Measurements from ENCODE around the gene PEPD. TPM values are rescaled to one million over a fixed set of nuclear protein-coding genes. Genes with fewer than 3 reads are reported as not detected.
A peak's percentile ranks its signal among the peaks of the same experiment; 100 is the strongest.

Gene PEPD
- total and polyA plus RNA-seq, 4 donors = 37.3 to 211 (median 117) TPM

DNA sequence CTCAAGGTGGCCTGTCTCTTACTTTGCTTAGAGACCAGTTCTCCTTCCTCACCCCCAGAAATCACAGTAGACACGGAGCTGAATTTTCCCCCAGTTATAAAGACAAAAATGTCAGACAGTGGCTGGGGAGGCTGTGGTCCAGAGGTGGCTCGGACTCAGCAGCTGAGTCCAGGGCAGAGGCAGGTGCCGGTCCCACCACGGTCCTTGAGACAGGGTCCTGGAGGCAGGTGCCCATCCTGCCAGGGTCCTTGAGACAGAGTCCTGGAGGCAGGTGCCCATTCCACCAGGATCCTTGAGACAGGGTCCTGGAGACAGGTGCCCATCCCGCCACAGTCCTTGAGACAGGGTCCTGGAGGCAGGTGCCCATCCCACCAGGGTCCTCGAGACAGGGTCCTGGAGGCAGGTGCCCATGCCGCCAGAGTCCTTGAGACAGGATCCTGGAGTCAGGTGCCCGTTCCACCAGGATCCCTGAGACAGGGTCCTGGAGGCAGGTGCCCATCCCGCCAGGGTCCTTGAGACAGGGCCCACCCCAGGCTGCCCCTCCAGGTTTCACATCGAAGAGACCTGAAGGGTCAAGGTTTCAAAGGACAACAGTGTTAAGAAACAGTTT lies 23.1 kb downstream of the PEPD start:
- DNase-seq (ENCODE audit: low spot score) = no peak
- Histone ChIP-seq H3K9ac (ENCODE audit: low read depth in 1 of 2, low read length in 2 of 2) (no peak overlapping the region), H3K27ac (ENCODE audit: low read depth in 1 of 2, low read length in 2 of 2) (peak overlapping the region; percentile 79 to 80), H3K4me3 (ENCODE audit: low read depth in 1 of 3, low read length in 3 of 3) (no peak overlapping the region), H3K9me3 (ENCODE audit: control insufficient read depth in 4 of 4, low read length in 3 of 4) (no peaks in the 10 kb centered on the region), H3K4me1 (ENCODE audit: control insufficient read depth in 4 of 4, insufficient read depth in 4 of 4, low read length in 3 of 4) (peaks cover 12 to 44% (median 30%) of the 10 kb centered on the region in 4 donors), H3K36me3 (ENCODE audit: control insufficient read depth in 4 of 4, insufficient read depth in 3 of 4, low read depth in 1 of 4, low read length in 3 of 4) (peaks cover 6 to 27% (median 12%) of the 10 kb centered on the region in 4 donors), H3K27me3 (ENCODE audit: control insufficient read depth in 4 of 4, insufficient read depth in 4 of 4, low read length in 3 of 4) (no peaks in the 10 kb centered on the region)
- TF ChIP-seq, protein P1, sequence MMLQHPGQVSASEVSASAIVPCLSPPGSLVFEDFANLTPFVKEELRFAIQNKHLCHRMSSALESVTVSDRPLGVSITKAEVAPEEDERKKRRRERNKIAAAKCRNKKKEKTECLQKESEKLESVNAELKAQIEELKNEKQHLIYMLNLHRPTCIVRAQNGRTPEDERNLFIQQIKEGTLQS (IDR thresholded peaks at IDR 0.05) = no peak
- 90% methylated on average over 10 of the region's 10 CpGs for WGBS

DNA sequence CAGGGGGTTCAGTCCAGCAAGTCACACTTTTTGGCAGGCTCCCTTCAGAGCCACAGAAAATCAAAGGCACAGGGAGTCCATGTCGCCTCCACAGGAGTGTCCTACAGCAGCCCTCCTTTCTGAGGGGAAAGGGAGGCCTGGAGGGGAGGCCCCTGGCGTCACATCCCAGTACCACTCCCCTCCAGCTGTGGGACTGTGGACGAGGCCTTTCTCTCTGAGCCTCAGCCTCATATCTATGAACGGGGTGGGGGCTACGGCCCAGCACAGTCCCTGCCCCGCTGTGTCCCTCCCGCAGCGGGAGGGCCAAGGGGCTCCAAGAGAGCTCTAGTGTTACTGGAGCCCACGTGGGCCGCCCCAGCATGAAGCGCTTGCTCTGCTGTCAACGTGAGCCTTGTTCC lies 23.8 kb downstream of the PEPD start:
- H3K9me3 ChIP-seq (ENCODE audit: control insufficient read depth in 4 of 4, low read length in 3 of 4) = no peaks in the 10 kb centered on the region

DNA sequence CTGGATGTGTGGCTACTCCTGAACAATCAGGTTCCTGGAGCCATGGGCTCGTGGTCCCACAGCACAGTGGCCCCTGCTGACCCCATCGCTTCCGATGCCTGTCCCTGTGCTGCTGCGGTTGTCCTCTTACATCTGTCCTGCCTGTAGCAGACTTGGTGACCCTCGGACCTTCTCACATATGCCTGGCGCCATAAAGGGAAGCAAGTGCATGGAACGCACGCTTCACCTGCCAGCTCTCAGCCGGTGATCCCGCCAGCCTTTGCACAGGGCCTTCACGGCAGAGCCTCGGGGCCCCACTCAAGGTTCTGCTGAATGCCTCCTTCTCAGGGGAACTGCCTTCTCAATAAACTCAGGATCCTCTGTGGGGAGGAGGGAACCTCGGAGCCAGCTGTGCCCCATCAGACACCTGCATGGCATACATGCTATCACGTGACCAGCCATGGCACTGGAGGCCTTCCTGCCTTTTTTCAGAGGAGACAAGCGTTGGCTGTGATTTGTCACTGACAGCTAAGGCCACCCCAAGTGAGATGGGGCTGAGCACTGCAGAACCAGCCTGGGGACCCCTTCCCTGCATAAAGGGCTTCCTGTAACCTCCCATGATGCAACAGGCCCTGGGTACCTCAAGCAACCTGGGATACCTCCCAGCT lies 24.3 kb downstream of the PEPD start:
- H3K27me3 ChIP-seq (ENCODE audit: control insufficient read depth in 4 of 4, insufficient read depth in 4 of 4, low read length in 3 of 4) = no peaks in the 10 kb centered on the region
- peaks cover 6 to 27% (median 13%) of the 10 kb centered on the region in 4 donors for H3K36me3 ChIP-seq (ENCODE audit: control insufficient read depth in 4 of 4, insufficient read depth in 3 of 4, low read depth in 1 of 4, low read length in 3 of 4)
- no peak for DNase-seq (ENCODE audit: low spot score)
- H3K4me1 ChIP-seq (ENCODE audit: control insufficient read depth in 4 of 4, insufficient read depth in 4 of 4, low read length in 3 of 4) = peaks cover 7 to 37% (median 27%) of the 10 kb centered on the region in 4 donors
- no peak overlapping the region for H3K27ac ChIP-seq (ENCODE audit: low read depth in 1 of 2, low read length in 2 of 2)
- H3K9ac ChIP-seq (ENCODE audit: low read depth in 1 of 2, low read length in 2 of 2) = no peak overlapping the region
- no peak overlapping the region for H3K4me3 ChIP-seq (ENCODE audit: low read depth in 1 of 3, low read length in 3 of 3)
- 94% methylated on average over 15 of the region's 15 CpGs for WGBS
- no peaks in the 10 kb centered on the region for H3K9me3 ChIP-seq (ENCODE audit: control insufficient read depth in 4 of 4, low read length in 3 of 4)
- TF ChIP-seq GABPA (IDR thresholded peaks at IDR 0.05 in 1 of 2, conservative IDR thresholded peaks at IDR 0.05 in 1 of 2) = no peak
- TF ChIP-seq, protein P1 (IDR thresholded peaks at IDR 0.05) = no peak
- no peak for TF ChIP-seq NR2F2 (IDR thresholded peaks at IDR 0.05)
- no peak for TF ChIP-seq FOXA1 (IDR thresholded peaks at IDR 0.05)
- TF ChIP-seq, protein P2, sequence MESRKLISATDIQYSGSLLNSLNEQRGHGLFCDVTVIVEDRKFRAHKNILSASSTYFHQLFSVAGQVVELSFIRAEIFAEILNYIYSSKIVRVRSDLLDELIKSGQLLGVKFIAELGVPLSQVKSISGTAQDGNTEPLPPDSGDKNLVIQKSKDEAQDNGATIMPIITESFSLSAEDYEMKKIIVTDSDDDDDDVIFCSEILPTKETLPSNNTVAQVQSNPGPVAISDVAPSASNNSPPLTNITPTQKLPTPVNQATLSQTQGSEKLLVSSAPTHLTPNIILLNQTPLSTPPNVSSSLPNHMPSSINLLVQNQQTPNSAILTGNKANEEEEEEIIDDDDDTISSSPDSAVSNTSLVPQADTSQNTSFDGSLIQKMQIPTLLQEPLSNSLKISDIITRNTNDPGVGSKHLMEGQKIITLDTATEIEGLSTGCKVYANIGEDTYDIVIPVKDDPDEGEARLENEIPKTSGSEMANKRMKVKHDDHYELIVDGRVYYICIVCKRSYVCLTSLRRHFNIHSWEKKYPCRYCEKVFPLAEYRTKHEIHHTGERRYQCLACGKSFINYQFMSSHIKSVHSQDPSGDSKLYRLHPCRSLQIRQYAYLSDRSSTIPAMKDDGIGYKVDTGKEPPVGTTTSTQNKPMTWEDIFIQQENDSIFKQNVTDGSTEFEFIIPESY (IDR thresholded peaks at IDR 0.05) = no peak
- no peak for TF ChIP-seq FOXA2 (IDR thresholded peaks at IDR 0.05)
- TF ChIP-seq, protein P3, sequence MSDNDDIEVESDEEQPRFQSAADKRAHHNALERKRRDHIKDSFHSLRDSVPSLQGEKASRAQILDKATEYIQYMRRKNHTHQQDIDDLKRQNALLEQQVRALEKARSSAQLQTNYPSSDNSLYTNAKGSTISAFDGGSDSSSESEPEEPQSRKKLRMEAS (IDR thresholded peaks at IDR 0.05) = no peak
- no peak for TF ChIP-seq RXRA (IDR thresholded peaks at IDR 0.05)
- no peak for TF ChIP-seq HNF4A (conservative IDR thresholded peaks at IDR 0.05)
- TF ChIP-seq SP1 (IDR thresholded peaks at IDR 0.05) = no peak
- no peak for TF ChIP-seq HNF4G (IDR thresholded peaks at IDR 0.05)
- TF ChIP-seq, protein P4, sequence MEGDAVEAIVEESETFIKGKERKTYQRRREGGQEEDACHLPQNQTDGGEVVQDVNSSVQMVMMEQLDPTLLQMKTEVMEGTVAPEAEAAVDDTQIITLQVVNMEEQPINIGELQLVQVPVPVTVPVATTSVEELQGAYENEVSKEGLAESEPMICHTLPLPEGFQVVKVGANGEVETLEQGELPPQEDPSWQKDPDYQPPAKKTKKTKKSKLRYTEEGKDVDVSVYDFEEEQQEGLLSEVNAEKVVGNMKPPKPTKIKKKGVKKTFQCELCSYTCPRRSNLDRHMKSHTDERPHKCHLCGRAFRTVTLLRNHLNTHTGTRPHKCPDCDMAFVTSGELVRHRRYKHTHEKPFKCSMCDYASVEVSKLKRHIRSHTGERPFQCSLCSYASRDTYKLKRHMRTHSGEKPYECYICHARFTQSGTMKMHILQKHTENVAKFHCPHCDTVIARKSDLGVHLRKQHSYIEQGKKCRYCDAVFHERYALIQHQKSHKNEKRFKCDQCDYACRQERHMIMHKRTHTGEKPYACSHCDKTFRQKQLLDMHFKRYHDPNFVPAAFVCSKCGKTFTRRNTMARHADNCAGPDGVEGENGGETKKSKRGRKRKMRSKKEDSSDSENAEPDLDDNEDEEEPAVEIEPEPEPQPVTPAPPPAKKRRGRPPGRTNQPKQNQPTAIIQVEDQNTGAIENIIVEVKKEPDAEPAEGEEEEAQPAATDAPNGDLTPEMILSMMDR (IDR thresholded peaks at IDR 0.05; ENCODE audit: low read depth, low read length, missing input control) = no peak
- no peak for TF ChIP-seq RAD21 (IDR thresholded peaks at IDR 0.05)
- TF ChIP-seq EGR1 (IDR thresholded peaks at IDR 0.05; ENCODE audit: low read depth in 2 of 2) = no peak
- no peak for TF ChIP-seq JUND (IDR thresholded peaks at IDR 0.05)

More for the DNA sequence above, 23.8 kb downstream of the PEPD start:
- TF ChIP-seq, protein P3 (IDR thresholded peaks at IDR 0.05) = no peak
- TF ChIP-seq TAF1 (conservative IDR thresholded peaks at IDR 0.05) (no peak), JUND (IDR thresholded peaks at IDR 0.05) (no peak)
- TF ChIP-seq, protein P5, sequence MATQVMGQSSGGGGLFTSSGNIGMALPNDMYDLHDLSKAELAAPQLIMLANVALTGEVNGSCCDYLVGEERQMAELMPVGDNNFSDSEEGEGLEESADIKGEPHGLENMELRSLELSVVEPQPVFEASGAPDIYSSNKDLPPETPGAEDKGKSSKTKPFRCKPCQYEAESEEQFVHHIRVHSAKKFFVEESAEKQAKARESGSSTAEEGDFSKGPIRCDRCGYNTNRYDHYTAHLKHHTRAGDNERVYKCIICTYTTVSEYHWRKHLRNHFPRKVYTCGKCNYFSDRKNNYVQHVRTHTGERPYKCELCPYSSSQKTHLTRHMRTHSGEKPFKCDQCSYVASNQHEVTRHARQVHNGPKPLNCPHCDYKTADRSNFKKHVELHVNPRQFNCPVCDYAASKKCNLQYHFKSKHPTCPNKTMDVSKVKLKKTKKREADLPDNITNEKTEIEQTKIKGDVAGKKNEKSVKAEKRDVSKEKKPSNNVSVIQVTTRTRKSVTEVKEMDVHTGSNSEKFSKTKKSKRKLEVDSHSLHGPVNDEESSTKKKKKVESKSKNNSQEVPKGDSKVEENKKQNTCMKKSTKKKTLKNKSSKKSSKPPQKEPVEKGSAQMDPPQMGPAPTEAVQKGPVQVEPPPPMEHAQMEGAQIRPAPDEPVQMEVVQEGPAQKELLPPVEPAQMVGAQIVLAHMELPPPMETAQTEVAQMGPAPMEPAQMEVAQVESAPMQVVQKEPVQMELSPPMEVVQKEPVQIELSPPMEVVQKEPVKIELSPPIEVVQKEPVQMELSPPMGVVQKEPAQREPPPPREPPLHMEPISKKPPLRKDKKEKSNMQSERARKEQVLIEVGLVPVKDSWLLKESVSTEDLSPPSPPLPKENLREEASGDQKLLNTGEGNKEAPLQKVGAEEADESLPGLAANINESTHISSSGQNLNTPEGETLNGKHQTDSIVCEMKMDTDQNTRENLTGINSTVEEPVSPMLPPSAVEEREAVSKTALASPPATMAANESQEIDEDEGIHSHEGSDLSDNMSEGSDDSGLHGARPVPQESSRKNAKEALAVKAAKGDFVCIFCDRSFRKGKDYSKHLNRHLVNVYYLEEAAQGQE (IDR thresholded peaks at IDR 0.05) = no peak
- Histone ChIP-seq H3K4me1 (ENCODE audit: control insufficient read depth in 4 of 4, insufficient read depth in 4 of 4, low read length in 3 of 4) (peaks cover 8 to 40% (median 28%) of the 10 kb centered on the region in 4 donors), H3K4me3 (ENCODE audit: low read depth in 1 of 3, low read length in 3 of 3) (no peak overlapping the region), H3K36me3 (ENCODE audit: control insufficient read depth in 4 of 4, insufficient read depth in 3 of 4, low read depth in 1 of 4, low read length in 3 of 4) (peaks cover 6 to 27% (median 12%) of the 10 kb centered on the region in 4 donors), H3K9ac (ENCODE audit: low read depth in 1 of 2, low read length in 2 of 2) (no peak overlapping the region), H3K27me3 (ENCODE audit: control insufficient read depth in 4 of 4, insufficient read depth in 4 of 4, low read length in 3 of 4) (no peaks in the 10 kb centered on the region), H3K27ac (ENCODE audit: low read depth in 1 of 2, low read length in 2 of 2) (no peak overlapping the region)
- WGBS = 96% methylated on average over 12 of the region's 12 CpGs
- DNase-seq (ENCODE audit: low spot score) = no peak

All from liver (tissue), 9 donors.